ENCODE measurements around the gene FERMT3.

FERMT3 gene

GRCh38 chr11:64222651-64223000 is 16.1 kb downstream of the FERMT3 start:
- DNase-seq, result no peak

DNA sequence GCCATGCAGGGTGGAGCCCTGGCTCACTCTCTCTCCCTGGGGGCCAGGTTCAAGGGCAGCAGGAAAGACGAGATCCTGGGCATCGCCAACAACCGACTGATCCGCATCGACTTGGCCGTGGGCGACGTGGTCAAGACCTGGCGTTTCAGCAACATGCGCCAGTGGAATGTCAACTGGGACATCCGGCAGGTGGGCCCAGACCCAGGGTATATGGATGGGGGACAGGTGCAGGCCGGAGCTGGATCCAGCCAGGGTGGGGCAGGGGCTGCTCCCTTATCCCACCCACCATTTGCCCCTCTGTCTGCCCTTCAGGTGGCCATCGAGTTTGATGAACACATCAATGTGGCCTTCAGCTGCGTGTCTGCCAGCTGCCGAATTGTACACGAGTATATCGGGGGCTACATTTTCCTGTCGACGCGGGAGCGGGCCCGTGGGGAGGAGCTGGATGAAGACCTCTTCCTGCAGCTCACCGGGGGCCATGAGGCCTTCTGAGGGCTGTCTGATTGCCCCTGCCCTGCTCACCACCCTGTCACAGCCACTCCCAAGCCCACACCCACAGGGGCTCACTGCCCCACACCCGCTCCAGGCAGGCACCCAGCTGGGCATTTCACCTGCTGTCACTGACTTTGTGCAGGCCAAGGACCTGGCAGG is 16.6 kb downstream of the FERMT3 start:
- DNase-seq, result no peak

DNA sequence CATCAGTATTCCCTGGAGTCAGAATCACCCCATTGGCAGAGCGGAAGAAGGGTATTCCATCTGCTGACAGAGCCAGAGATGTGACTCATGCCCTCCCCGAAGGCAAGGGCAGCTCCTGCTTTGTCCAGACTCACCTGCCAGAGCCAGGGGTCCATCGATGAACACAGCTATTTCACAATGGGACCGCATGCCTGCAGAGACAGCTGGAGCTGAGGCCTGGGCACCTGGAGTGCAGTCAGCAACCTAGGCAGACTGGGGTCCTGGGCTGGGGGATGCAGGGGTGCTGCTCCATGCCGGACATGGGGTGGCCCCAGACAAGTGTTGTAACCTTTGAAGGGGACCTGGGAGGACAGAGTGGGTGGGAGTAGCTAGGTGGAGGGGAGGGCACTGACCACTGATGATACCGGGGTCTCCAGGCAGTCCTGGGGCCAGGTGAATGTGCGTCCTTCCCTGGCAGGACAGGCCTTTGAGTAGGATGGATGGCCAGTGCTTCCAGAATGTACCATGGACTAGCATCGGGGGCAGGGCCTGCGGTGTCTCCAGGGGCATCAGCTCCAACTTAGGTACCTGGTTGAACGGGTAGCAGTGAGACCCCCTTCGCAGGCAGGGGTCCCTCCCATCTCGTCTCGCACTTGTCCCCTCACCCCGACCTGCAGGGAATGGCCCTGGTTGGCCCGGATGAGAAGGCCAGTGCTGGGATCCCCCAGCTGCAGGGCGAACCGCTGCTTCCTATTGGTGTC is 17.8 kb downstream of the FERMT3 start:
- no peak for DNase-seq

GRCh38 chr11:64224891-64225607 is 18.5 kb downstream of the FERMT3 start:
- no peak for DNase-seq

DNA sequence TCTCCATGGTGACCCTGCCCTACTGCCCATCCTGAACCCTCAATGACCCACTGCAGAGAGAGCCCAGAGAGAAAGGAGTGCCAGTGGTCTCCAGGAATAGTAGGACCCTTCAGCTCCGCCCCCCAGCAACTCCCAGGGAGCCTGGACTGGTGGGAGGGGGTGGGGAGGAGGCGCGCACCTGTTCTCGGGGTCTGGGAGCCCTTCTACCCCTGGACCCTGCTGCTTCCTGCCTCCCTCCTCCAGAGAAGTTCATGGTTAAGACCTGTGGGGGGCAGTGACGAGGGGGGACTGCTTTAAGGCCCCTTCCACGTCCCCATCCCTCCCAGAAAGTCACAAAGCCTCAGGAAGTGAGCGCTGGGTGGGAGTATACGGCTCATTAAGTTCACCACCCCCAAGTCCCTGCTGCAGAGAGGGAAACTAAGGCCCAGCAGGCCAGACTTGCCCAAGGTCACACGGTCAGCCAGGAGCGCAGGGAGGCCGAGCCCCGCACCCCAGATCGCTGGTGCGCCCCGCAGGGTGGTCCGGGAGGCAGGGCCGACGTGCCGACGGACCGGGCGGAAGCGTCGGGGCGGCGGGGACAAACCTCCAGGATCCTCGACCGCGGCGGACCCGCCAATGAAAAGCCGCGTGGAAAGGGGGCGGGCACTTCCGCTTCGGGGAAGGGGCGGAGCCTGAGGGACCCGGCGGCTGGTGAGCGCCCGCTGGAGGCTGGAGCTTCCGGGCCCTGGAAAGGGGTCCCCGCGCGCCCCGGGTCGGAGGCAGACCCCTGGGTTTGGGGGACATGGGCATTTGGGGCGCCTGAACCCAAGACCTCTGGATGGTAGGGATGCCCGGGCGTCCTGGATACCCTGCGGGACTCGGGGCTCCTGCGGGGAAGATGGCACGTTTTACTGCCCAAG is 19.3 kb downstream of the FERMT3 start, which contains the start of the genes NUDT22 and TRPT1:
NUDT22 (plus strand) TSS at position 667 of the 899 bp plus-strand sequence. CDS start 379 bp downstream, outside the sequence.
TRPT1 (minus strand) TSS at position 579 of the 899 bp plus-strand sequence; CDS start at position 253, 326 bp downstream.
- peak; percentile 74 for DNase-seq

- DNase-seq, result no peak
Measured at GRCh38 chr11:64226507-64227051, 20.1 kb downstream of the FERMT3 start.

GRCh38 chr11:64227405-64227956 is 21.0 kb downstream of the FERMT3 start:
- DNase-seq, result no peak

- DNase-seq, result no peak
Measured at GRCh38 chr11:64229090-64229743, 22.7 kb downstream of the FERMT3 start.

GRCh38 chr11:64229744-64230170 is 23.2 kb downstream of the FERMT3 start:
- DNase-seq, result no peak

DNA sequence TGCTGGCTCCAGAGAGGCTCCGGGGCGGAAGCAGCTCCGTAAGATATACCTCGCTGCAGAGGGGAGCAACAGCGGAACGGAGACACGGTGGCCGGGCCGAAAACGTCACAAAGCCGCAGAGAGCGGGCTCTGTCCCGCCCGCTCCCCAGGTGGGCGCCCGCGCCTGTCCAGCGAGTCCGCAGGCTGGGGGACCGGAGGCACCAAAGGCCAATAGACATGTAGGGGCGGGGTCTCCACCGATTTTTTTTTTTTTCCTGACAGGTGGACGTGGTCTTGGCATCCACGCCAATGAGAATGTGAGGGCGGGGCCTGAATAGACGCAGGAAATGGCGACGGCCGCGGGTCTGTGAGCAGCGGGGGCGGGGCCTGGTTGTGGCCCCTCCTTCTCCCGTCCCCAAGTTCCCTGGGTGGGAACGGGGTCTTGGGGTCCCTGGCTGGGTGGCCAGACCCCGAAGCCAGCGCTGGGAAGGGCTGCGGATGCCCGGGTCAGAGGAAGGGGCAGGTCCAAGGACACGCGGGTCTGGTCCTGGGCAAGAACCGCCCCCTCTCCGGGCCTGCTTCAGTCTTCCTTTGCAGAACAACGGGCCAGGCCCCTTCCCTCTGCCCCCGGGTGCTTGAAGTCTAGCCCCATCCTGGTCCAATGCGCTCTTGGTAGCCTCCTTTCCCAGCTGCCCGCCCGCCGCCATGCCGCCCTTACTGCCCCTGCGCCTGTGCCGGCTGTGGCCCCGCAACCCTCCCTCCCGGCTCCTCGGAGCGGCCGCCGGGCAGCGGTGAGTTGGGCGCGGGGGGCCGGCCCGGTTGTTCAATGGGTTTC is 23.9 kb downstream of the FERMT3 start, which contains the start of gene DNAJC4:
DNAJC4 (plus strand) TSS at position 378 of the 814 bp plus-strand sequence; CDS start at position 685, 307 bp downstream.
- DNase-seq, result peak; percentile 86

DNA sequence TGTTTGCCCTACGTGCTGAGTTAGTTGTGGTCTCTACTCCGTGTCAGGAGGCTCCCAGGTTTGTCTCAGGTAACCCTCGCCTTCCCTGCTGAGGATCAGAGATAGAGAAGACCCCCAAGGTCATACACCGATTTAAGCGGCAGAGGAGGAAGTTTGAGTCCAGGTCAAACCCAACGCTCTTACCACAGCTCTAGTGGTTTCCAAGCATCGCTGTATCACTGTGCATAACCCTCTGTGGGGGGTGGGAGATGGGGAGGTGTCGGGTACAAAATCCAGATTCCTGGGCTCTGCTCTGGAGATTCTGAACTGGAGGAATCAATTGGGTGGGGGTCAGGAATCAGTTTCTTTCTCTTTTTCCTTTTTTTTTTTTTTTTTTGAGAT is 24.5 kb downstream of the FERMT3 start:
- no peak for DNase-seq

DNA sequence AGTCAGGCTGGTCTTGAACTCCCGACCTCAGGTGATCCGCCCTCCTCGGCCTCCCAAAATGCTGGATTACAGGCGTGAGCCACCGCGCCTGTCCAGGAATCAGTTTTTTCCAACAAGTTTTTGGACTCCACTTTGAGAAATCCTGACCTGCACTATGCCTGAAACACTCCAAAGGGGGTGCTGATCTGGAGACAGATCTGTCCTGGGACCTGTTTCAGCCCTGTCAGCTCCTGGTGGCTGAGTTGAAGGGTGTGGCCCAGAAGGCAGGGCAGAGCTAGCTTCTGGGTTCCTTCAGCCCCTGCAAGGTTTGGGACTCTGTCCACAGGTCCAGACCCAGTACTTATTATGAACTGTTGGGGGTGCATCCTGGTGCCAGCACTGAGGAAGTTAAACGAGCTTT is 25.0 kb downstream of the FERMT3 start:
- no peak for DNase-seq

- no peak for DNase-seq
Measured at GRCh38 chr11:64232182-64232966, 25.9 kb downstream of the FERMT3 start.

DNA sequence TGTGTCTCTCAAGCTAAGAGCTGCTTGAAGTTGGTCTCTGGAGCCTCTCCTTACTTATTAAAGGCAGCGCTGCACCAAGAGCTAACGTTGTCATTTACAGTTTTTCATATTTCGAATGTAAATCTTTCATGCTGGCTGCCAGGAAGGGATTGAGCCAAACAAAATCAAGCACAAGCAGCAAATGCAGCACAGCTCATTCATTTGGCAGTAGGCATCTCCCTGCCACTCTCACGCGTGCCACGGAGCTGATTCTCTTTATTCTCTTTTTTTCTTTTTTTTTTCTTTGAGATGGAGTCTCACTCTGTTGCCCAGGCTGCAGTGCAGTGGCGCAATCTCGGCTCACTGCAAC is 26.4 kb downstream of the FERMT3 start:
- no peak for DNase-seq

DNA sequence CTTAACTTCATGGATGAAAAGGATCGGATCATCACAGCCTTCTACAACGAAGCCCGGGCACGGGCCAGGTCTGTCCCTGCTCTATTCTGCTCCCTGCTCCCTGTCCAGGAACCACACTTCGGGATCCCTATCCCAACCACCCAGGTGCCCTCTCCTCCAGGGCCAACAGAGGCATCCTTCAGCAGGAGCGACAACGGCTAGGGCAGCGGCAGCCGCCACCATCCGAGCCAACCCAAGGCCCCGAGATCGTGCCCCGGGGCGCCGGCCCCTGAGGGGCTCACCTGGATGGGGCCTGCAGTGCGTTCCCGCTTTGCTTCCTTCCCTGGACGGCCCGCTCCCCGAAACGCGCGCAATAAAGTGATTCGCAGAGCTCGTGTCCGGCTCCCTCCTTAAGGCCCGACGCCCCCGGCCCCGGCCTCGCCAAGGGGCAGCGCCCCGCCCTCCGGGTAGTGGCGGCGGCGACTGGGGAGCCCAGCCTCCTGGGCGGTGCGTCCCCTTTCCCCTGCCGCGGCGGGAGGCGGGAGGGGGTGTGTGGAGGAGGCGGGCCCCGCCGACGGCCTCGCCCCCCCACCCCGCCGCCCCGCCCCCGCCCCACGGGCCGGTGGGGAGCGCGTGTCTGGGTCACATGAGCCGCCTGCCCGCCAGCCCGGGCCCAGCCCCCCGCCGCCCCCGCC is 27.5 kb downstream of the FERMT3 start, which contains the start of gene VEGFB:
VEGFB (plus strand) TSS at position 672 of the 674 bp plus-strand sequence. CDS start 250 bp downstream, outside the sequence.
- no peak for DNase-seq

GRCh38 chr11:64234647-64235379 is 28.3 kb downstream of the FERMT3 start:
- no peak for DNase-seq

- no peak for DNase-seq
Measured at GRCh38 chr11:64235437-64236161, 29.1 kb downstream of the FERMT3 start.
